Subcutaneous adipose tissue (tissue), 4 donors: ENCODE measurements around the gene GIT2. TPM values are rescaled to one million over a fixed set of nuclear protein-coding genes. Genes with fewer than 3 reads are reported as not detected.

Experiments used
- CTCF ChIP-seq: fragments of 450-650 bp; IDR thresholded peaks from one replicate; pipeline ENCODE4 v1.5.1; 2016; ENCODE audit warnings: low read depth, mild to moderate bottlenecking, control low read depth, antibody characterized with exemption, moderate library complexity
- total RNA-seq, 4 donors: library from RNA; depleted of rRNA; stranded (reverse); fragments of >200 nt; gene quantifications; one replicate each; pipeline ENCODE4 v1.1.0, GENCODE V29; 2016

Gene GIT2
- total RNA-seq, 4 donors from 2014 or later, result 41.8 to 66.3 (median 53.5) TPM

- TF ChIP-seq CTCF, result no peak
These were observed 51.4 kb downstream of the GIT2 start for GRCh38 chr12:109944561-109945359.

- TF ChIP-seq CTCF, result no peak
These were observed 52.4 kb downstream of the GIT2 start for GRCh38 chr12:109943811-109944210.

GRCh38 chr12:109940339-109940923, 55.7 kb downstream of the GIT2 start:
- TF ChIP-seq CTCF, result no peak

- TF ChIP-seq CTCF, result no peak
These were observed 56.7 kb downstream of the GIT2 start for GRCh38 chr12:109939504-109939903.

GRCh38 chr12:109938947-109939346, 57.2 kb downstream of the GIT2 start:
- no peak for TF ChIP-seq CTCF

- TF ChIP-seq CTCF, result no peak
These were observed 58.8 kb downstream of the GIT2 start for GRCh38 chr12:109937371-109937770.

GRCh38 chr12:109934026-109934425, 62.1 kb downstream of the GIT2 start:
- TF ChIP-seq CTCF, result no peak
